ENCODE results near the gene DPF3. TPM values are rescaled to one million over a fixed set of nuclear protein-coding genes. Genes with fewer than 3 reads are reported as not detected.

The DPF3 gene
- total and polyA plus RNA-seq, 9 of the 15 experiments (the other 6 are each of a cell fraction or from before 2014, with no cell fraction given): 0.21 to 4.9 (median 1.2) TPM

DNA sequence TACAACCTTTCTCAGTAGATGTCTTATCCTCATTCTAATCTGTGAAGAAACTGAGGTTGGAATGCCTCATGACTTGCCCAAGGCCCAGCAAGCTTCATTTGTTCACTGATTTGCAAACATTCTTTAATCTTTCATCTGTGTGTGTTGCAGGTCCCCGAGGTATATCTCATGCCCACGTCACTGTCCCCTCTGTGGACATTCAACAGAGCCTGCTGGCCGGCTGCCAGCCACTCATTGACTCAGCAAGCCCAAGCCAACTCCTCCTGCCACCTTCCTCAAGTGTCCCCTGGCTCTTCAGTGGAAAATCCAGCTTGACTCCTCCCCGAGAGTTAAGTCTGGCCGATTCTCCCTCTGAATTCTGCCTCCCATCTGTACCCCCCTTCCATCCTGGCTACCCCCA is 30.4 kb upstream of the DPF3 start (continued):
- peak; percentile 40; the same call in 1 of the 2 replicates for TF ChIP-seq MYC (IDR thresholded peaks at IDR 0.05; ENCODE audit: low read depth, low read length)
- TF ChIP-seq MYC (CRISPR knock-in tag; IDR thresholded peaks at IDR 0.05; ENCODE audit: borderline replicate concordance, low read depth): no peak
- no peak for TF ChIP-seq HNRNPH1 (optimal IDR thresholded peaks at IDR 0.05; ENCODE audit: low read depth, low read length)
- peak; percentile 75 for TF ChIP-seq ZNF24 (IDR thresholded peaks at IDR 0.05)

DNA sequence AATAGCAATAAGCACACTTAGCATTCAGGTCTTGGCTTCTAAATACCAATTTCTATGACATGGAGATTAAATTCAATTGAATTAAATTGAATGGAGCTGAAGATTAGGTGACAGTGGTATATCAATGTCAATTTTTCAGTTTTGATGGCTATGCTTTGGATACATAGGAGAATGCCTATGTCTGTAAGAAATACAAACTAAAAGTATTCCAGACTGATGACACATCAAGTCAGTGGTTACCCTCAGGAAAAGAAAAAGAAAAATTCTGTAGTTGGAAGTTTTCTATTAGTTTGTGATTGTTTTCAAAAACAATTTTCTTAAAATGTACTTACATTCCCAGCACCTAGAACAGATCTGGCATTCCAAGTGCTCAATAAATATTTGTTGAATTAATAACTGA is 27.5 kb upstream of the DPF3 start:
- TF ChIP-seq ZNF133 (CRISPR knock-in tag; IDR thresholded peaks at IDR 0.05): no peak
- no peak for TF ChIP-seq ZNF586 (CRISPR knock-in tag; conservative IDR thresholded peaks at IDR 0.05)
- no peak for TF ChIP-seq CSDE1 (IDR thresholded peaks at IDR 0.05)
- TF ChIP-seq FOS (IDR thresholded peaks at IDR 0.05; ENCODE audit: extremely low read depth, insufficient read length): no peak
- no peak for TF ChIP-seq GABPB1 (CRISPR knock-in tag; IDR thresholded peaks at IDR 0.05)
- TF ChIP-seq, protein P1, sequence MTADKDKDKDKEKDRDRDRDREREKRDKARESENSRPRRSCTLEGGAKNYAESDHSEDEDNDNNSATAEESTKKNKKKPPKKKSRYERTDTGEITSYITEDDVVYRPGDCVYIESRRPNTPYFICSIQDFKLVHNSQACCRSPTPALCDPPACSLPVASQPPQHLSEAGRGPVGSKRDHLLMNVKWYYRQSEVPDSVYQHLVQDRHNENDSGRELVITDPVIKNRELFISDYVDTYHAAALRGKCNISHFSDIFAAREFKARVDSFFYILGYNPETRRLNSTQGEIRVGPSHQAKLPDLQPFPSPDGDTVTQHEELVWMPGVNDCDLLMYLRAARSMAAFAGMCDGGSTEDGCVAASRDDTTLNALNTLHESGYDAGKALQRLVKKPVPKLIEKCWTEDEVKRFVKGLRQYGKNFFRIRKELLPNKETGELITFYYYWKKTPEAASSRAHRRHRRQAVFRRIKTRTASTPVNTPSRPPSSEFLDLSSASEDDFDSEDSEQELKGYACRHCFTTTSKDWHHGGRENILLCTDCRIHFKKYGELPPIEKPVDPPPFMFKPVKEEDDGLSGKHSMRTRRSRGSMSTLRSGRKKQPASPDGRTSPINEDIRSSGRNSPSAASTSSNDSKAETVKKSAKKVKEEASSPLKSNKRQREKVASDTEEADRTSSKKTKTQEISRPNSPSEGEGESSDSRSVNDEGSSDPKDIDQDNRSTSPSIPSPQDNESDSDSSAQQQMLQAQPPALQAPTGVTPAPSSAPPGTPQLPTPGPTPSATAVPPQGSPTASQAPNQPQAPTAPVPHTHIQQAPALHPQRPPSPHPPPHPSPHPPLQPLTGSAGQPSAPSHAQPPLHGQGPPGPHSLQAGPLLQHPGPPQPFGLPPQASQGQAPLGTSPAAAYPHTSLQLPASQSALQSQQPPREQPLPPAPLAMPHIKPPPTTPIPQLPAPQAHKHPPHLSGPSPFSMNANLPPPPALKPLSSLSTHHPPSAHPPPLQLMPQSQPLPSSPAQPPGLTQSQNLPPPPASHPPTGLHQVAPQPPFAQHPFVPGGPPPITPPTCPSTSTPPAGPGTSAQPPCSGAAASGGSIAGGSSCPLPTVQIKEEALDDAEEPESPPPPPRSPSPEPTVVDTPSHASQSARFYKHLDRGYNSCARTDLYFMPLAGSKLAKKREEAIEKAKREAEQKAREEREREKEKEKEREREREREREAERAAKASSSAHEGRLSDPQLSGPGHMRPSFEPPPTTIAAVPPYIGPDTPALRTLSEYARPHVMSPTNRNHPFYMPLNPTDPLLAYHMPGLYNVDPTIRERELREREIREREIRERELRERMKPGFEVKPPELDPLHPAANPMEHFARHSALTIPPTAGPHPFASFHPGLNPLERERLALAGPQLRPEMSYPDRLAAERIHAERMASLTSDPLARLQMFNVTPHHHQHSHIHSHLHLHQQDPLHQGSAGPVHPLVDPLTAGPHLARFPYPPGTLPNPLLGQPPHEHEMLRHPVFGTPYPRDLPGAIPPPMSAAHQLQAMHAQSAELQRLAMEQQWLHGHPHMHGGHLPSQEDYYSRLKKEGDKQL (CRISPR knock-in tag; IDR thresholded peaks at IDR 0.05; ENCODE audit: borderline replicate concordance): no peak
- TF ChIP-seq, protein P2, sequence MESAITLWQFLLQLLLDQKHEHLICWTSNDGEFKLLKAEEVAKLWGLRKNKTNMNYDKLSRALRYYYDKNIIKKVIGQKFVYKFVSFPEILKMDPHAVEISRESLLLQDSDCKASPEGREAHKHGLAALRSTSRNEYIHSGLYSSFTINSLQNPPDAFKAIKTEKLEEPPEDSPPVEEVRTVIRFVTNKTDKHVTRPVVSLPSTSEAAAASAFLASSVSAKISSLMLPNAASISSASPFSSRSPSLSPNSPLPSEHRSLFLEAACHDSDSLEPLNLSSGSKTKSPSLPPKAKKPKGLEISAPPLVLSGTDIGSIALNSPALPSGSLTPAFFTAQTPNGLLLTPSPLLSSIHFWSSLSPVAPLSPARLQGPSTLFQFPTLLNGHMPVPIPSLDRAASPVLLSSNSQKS (CRISPR knock-in tag; IDR thresholded peaks at IDR 0.05): no peak
- no peak for TF ChIP-seq ZNF696 (CRISPR knock-in tag; conservative IDR thresholded peaks at IDR 0.05)
- POLR2A ChIA-PET: no interaction called here
- H3K9me1 ChIP-seq (ENCODE audit: control insufficient read depth, insufficient read depth, low read length): no peaks in the 10 kb centered on the region
- no TSS peak for BruUV-seq (replicated peaks)
- intact Hi-C loops (cut with micrococcal nuclease) (loop anchor here (10.0 kb wide), 1 partner anchor 543 kb away; no protein-coding TSS in a partner anchor), in situ Hi-C loops (cut with MboI) (no loop called here)
- DNase-seq (ENCODE audit: extremely low read depth in 1 of 4, low spot score in 3 of 4) (no peak), FAIRE-seq (no peak), ATAC-seq (no peak)
- no peak overlapping the region for H3K4me3 ChIP-seq
- CTCF ChIA-PET (ENCODE audit: low intra/inter-chr PET ratio): no interaction called here
- H3K9ac ChIP-seq (ENCODE audit: insufficient read depth in 1 of 2, low read depth in 2 of 2, low read length in 2 of 2): no peak overlapping the region
- H3K4me2 ChIP-seq (ENCODE audit: insufficient read depth, low read length): no peak overlapping the region
- H3K27me3 ChIP-seq (ENCODE audit: control insufficient read depth in 2 of 2, insufficient read depth in 2 of 2, low read length in 2 of 2): no peaks in the 10 kb centered on the region
- no peak overlapping the region for H3K27ac ChIP-seq (ENCODE audit: extremely low read depth, low read depth, low read length)
- H3K9me3 ChIP-seq (replicated peaks; ENCODE audit: control insufficient read depth, insufficient read depth, low read depth, low read length): no peaks in the 10 kb centered on the region
- no peak overlapping the region for H2AFZ ChIP-seq (ENCODE audit: low read depth, low read length)
- H3K4me1 ChIP-seq (replicated peaks in 1 of 2; ENCODE audit: control insufficient read depth in 2 of 2, insufficient read depth in 2 of 2, low read length in 2 of 2): peaks cover 18 to 21% of the 10 kb centered on the region in 2 experiments
- peaks cover 6% of the 10 kb centered on the region; the same call in 2 of the 3 replicates for H3K79me2 ChIP-seq (ENCODE audit: control insufficient read depth, insufficient read depth, low read length)
- H4K20me1 ChIP-seq (replicated peaks; ENCODE audit: control insufficient read depth, insufficient read depth, low read length): no peaks in the 10 kb centered on the region
- H3K36me3 ChIP-seq (ENCODE audit: control insufficient read depth, insufficient read depth, low read length): no peaks in the 10 kb centered on the region

All from K562 (cell line).